ENCODE measurements around the gene NCOA3.
"Not testable (repeated sequence)": the region's sequence is repeated elsewhere in the genome, so short reads cannot be mapped to it uniquely, and the experiment has no call there.

The NCOA3 gene

GRCh38 chr20:47502271-47503239 lies 868 bp downstream of the NCOA3 start:
- peak; percentile 59 for DNase-seq

GRCh38 chr20:47503685-47504084 lies 2.0 kb downstream of the NCOA3 start:
- no peak for DNase-seq

GRCh38 chr20:47506335-47506734 lies 4.6 kb downstream of the NCOA3 start:
- DNase-seq: no peak

GRCh38 chr20:47506850-47507249 lies 5.2 kb downstream of the NCOA3 start:
- DNase-seq: no peak

GRCh38 chr20:47507275-47507981 lies 5.7 kb downstream of the NCOA3 start:
- not testable (repeated sequence) for DNase-seq

- no peak for DNase-seq
Measured at GRCh38 chr20:47508278-47508677, 6.6 kb downstream of the NCOA3 start.

- no peak for DNase-seq
Measured at GRCh38 chr20:47509104-47509661, 7.5 kb downstream of the NCOA3 start.

- DNase-seq: no peak
Measured at GRCh38 chr20:47509685-47510084, 8.0 kb downstream of the NCOA3 start.

GRCh38 chr20:47515843-47516242 lies 14.2 kb downstream of the NCOA3 start:
- no peak for DNase-seq

GRCh38 chr20:47521059-47521808 lies 19.5 kb downstream of the NCOA3 start:
- DNase-seq: no peak

- no peak for DNase-seq
Measured at GRCh38 chr20:47524015-47524784, 22.5 kb downstream of the NCOA3 start.

GRCh38 chr20:47527004-47527800 lies 25.5 kb downstream of the NCOA3 start:
- no peak for DNase-seq

GRCh38 chr20:47529840-47530239 lies 28.2 kb downstream of the NCOA3 start:
- DNase-seq: peak; percentile 27

GRCh38 chr20:47531458-47531857 lies 29.8 kb downstream of the NCOA3 start:
- no peak for DNase-seq

- no peak for DNase-seq
Measured at GRCh38 chr20:47532002-47532401, 30.3 kb downstream of the NCOA3 start.

GRCh38 chr20:47533518-47534062 lies 31.9 kb downstream of the NCOA3 start:
- DNase-seq: no peak

GRCh38 chr20:47534405-47534804 lies 32.7 kb downstream of the NCOA3 start:
- no peak for DNase-seq

GRCh38 chr20:47535088-47535487 lies 33.4 kb downstream of the NCOA3 start:
- DNase-seq: no peak

GRCh38 chr20:47535994-47536393 lies 34.3 kb downstream of the NCOA3 start:
- DNase-seq: no peak

- no peak for DNase-seq
Measured at GRCh38 chr20:47540443-47541354, 39.0 kb downstream of the NCOA3 start.

Data from right hindlimb (tissue), 1 donor.